NCI-H748 (cell line): ENCODE measurements around the gene SORCS2.

Experiments
- DNase-seq: peaks from one replicate; lab custom pipeline; 2025; ENCODE audit not compliant: unreplicated experiment; lab: John Stamatoyannopoulos, UW

SORCS2 gene

DNA sequence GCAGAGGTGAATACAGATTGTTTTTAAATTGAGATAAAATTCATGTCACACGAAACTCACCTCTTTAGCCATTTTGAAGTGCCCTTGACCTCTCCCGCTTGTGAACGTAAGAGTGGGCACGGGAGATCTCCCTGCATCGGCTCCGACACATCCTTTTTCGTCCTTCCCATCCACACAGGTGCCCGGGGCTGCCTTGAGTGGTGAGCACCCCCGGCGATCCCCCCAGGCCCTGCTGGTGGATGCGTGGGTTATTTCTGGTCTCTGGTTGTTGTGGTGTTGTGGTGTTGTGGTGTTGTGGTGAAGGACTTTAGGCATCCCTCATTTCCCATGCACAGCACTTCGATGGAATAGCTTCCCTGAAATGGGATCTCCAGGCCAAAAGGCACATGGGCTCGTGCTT lies 196.3 kb downstream of the SORCS2 start:
- DNase-seq, result no peak

DNA sequence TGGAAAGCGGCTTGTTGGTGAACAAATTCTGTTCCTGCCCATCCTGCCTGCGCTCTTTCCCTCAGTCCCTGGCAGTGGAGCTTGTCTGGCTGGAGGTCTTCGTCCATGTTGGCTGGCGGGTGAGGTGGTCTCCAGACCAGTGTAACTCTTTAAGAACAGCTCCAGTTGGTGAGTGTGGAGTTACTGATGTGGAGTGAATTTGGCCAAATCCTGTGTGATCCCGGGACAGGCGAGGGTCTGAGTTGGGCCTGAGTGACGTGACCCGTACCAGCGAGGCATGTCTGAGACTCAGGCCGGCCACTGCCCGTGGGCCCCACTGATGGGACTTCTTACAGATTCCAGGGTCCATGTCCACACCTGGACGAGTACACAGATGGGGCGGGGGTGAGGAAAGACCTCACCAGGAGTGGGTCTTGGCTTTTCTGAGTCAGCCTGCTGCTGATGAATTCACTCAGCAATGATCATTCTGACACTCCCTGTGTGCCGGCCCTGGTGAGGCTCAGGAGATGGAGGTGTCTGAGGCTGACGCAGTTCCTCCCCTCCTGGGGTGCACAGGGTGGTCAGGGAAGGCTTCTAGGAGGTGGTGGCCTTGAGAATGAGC lies 196.9 kb downstream of the SORCS2 start:
- DNase-seq, result no peak

DNA sequence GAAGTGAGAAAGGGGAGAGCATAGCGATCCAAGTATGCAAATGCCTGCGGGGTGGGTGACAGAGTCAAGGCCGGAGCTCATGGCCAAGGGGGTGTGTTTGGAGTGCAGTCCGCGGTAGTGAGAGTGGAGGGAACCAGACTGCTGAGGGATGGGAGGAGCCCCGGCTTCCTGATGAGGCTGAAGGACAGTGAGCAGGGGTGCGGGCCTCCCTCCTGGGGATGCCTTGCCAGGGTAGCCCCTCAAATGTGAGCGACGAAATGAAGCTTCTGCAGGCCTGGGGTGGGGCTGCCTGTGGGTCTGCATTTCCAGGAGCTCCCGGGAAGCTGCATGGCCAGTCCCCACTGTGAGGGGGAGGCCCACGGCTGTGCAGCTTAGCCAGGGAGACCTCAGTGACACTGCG lies 197.4 kb downstream of the SORCS2 start:
- no peak for DNase-seq

DNA sequence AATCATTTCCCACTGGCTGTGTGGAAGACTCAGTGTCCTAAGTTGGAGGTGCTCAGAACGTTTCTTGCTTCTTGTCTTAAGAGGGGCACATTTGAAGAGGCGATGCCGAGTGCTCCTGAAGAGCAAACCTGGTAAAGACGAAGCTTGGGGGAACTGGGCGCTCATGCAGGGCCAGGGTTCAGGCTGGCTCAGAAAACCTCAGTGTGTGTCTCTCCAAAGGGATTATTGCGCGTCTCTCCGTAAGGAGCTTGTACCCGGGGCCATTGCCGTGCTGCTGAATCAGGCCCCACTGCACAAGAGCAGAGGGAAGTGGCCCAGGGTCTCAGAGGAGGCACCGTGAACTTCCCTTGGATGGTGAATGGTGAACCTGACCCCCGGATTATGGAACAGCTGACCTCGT lies 198.0 kb downstream of the SORCS2 start:
- DNase-seq, result no peak

DNA sequence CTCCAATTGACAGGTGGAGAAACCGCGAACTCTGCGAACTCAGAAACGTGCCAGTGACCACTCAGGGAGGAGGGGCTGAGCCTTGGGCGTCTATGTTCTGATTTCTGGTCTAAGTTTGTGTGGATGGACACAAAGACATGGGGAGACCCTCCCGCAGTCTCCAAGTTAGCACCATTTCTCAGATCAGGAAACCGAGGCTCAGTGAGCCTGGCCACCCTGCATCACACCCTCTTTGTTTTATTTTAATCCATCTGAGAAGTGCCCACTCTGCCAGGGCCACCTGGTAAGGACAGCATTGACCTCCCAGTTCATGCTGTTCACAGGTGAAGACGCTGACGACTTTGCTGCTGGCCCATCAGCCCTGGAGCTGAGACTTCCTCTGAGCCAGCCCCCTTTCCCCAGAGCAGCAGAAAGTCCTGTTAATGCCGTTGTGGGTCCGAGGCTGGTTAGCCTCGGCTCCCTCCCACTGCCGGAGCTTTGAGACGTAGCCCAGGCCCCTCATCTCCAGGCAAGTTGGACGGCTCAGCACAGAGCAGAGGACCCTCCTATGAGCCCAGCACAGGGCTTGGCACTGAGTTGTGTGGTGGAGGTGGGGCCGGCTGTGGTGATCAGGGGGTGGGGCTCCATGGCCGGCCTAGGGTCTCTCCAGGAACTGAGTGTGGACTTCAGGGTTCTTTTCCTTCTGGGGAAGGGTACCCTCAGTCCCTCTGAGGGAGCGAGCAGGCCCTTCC lies 198.7 kb downstream of the SORCS2 start:
- DNase-seq, result no peak

DNA sequence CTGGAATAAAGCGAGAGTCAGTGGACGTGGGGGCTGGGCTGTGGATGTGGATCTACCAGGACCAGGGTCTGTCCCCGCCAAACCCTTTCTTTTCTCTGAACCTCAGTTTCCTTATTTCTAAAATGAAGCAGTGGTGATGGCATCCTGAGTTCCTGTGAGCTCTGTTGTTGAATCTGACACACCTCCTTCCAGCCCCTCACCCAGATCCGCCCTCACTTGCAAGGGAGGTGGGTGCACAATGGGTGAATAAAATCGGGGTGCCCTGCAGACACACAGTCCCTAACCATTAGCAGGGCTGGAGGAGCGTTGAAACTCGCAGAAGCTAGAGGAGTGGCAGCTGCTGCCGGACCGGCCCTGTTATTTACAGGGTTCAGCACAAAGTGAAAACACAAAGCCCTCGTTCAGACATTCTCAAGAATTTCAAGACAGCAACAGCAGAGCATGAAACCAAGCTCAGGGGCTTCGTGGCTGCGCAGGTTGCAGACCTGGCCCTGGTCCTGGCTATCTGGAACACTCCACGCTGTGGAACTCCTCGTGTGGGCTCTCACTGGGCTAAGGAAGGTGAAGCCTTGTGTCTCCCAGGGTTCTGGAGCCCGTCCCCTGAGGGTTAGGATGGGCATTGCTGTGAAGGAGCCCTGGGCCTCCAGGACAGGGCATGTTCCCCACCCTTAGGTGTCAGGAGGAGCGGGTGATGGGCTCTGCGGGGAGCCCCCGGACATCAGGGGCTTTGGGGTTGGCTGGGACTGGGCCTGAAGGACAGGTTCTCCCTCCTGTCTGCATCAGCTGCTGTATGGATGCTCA lies 199.5 kb downstream of the SORCS2 start:
- DNase-seq, result no peak

DNA sequence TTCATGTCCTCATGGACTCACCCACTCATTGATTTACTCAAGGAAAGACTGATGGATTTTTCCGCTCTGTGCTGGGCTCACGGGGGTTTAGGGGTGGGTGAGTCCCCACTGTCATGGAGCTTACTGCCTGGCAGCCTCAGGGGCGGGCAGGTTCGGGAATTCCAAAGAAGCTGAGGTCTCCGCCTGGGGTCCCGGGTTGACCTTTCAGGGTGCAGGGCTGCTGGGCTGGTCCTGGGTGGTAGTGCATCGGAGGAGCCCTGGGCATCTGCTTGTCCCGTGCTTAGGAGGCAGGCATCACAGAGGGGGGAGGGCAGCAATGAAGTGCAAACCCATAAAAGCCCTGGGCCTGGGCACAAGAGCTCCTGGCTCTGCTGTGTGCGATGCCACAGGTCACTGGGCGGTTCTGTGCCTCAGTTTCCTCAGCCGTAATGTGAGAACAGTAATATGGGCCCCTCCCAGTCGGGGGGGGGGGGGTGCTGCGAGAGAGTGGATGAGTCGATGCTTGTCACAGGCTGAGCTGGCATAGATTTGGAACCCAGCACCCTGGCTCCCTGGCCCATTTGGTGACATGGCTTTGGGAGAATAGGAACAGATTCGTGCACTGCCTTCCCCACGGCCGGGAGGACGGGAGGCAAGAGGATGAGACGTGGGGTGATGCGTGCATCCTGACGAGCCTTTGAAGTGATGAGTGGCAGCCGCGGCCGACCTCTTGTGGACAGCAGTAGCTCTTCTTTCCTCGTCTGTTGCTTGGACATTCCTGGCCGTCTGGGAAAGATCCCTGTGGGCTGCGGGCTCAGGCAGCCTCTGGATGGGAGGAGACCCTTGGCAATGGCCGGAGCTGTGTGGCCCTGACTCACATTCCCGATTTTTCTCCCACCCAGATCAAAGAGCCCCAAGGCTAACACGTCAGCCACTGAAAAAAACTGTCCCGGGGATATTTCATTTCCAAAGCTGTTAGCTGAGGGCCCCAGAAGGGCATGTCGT lies 200.4 kb downstream of the SORCS2 start:
- DNase-seq, result no peak

DNA sequence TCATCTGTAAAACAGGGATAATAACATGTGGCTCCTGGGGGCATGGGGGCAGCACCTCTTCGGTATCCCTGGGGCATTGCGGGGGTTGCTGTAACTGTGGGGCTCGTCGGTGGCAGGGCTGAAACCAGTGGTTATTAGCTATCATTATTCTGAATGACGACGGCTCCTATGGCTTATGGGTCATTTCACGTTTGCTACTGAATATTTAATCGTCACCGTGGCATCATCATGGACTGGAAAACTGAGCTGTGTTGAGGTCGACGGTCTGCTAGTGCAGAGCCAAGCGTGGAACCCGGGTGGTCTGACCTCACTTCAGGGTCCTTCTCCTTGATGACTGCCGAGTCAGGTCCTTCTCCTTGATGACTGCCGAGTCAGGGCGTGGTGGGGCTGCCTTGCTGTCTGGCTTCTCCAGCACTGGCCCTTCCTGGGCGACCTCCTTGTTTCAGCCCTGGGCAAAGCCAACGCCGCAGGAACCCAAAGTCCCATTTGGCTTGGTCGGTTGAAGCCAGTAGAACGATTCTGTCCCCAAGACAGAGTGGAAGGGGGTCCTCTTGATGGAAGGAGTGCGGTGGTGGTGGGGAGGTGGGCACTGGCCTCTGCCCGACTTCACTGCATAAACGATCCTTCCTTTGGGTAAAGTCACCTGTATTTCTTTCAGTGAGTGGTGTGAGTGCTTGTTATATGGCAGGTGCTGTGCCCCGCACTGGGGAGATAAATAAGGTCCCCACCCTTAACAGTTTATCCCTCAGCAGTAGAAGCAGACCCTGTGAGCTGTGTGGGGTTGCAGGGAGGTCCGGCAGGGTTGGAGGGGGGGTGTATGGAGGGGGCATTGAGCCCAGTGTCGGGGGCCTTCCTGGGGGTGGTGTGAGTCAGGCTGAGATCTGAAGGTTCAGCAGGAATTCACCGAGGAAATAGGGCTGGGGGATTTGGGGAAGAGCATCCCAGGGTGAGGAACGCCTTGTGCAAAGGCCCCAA lies 201.6 kb downstream of the SORCS2 start:
- DNase-seq, result no peak

DNA sequence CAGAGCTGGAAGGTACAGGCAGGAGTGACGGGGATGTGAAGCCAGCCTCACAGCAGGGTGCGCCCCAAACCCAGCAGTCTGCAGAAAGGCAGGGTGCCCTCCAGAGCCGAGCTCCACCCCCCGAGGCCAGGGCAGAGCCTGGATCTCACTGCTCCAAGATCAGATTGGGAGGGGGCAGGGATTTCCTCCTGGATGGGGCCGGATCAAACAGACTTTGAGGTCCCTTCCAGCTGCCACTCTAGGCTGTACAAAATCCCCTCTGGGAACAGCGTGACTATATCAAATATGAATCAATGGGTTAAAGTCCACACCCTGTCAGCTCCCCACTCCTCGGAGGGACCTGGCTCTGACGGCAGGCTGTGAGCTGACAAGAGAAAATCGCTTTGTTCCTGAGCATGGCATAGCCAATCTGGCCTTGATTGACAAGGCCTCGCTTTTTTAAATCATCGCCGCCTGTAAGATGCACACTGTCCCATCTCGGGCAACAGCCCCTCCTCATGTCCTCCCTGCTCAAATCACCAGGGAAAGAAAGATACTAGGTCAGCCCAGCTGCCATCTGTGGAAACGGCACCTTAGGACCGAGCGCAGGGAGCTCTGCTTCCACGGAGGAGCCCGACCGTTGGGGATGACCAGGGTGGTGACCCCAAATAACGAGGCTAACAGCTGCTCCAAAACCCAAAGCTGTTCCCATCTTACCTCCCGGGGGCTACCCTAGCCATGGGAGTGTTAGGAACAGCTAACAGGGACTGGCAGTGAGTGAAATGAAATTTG lies 202.5 kb downstream of the SORCS2 start:
- no peak for DNase-seq

DNA sequence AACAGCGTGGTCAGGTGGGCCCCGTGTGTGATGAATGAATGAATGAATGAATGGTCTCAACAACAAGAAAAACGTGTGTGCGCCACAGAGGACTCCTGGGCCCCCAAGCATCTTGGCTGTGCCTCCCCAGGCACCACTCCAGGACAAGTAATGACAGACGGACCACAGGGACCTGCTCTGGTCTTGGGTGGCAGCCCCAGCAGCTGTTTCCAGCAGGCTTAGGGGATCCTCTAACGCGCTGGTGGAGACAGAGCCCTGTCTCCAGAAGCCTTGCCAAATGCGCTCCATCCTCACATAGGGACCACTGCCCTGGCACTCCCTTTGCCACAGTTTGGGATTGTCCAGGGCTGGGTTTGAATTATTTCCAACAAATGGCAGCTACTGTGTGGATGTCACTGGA lies 203.3 kb downstream of the SORCS2 start:
- DNase-seq, result no peak

DNA sequence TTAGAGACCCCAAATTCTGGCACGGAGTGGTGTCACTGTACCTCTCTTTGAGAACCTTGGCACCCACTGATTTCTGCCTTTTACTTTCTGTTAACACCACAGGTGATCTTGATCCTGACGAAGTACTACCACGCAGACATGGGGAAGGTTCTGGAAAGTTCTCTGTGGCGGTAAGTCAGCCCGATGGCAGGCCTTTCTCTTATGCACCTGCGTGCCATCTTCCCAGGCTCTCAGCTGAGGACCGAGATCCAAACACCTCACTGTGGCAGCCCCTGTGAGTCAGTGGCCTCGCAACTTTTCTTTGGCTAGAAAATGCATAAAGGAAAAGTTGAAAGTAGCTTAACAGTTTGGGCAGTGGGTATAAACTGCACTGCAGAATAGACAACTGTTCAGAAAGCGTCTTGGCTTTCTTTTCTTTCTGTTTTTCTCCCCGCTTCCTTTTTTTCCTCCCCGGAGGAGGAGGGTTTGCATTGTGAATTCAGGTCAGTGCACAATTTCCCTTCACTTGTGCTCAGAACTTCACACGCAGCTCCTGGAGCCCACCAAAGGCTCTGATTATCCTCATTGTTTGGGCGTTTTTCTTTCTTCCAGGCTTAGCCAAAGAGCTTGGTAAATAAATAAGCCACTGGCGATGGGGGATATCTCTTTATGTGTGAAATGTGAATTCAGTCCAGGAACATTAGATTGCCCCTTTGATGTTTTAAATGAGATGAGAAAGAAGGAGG lies 204.0 kb downstream of the SORCS2 start:
- DNase-seq, result no peak

DNA sequence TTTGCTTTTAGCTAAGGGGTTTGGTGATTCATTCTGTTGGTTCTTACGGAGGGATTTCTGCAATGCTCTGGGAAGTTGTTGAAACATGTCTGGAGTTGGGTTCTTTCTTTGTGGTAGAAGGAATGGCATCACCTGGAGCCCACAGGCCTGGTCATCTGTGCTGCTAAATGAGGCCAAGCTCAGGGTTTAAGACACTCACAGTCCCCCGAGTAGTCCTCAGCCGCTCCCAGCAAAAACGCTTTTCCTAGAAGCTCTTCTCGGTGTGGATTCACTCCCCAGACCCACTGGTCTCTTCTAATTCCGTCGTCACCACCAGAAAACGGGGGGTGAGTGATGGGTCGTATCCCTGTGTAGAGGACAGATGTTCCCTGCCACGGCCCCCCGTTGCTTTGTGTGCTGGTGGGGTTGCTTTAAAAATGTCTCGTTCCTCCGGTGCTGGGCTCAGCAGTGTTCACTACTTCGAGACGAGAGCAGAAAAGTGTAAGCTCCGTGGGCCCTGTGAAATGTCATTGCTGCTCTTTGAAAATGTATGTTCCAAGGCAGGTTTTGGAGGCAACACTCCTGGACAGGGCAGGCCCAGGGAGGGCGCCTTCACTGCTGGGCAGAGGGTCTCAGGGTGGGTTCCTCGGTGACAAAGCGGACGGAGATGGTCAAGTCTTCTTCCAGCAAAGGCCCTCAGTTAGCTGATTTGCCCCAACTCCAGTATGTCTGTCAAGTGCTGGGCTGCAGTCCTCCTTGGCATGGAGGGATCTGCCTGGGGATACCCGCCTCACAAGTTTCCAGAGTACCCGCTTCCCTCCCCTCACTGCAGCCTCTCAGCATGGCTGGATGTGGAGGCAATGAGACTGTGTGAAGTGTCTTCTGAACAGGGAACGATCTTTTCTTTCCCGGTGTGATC lies 205.1 kb downstream of the SORCS2 start:
- no peak for DNase-seq

DNA sequence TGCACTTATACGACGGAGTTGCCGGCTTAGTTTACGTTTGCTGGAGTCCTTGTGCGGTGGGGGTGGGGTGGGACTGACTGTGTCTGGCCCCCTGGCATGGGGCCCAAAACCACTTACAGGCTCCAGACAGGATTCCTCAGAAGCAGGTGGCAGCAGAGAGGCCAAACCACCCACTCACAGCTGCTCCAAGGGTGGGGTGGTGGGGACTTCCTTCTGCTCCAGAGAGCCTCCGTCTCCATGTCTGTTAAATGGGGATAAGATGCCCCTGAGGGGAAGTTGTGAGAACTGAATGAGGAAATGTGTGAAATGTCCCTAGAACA lies 205.7 kb downstream of the SORCS2 start:
- peak; percentile 87 for DNase-seq

DNA sequence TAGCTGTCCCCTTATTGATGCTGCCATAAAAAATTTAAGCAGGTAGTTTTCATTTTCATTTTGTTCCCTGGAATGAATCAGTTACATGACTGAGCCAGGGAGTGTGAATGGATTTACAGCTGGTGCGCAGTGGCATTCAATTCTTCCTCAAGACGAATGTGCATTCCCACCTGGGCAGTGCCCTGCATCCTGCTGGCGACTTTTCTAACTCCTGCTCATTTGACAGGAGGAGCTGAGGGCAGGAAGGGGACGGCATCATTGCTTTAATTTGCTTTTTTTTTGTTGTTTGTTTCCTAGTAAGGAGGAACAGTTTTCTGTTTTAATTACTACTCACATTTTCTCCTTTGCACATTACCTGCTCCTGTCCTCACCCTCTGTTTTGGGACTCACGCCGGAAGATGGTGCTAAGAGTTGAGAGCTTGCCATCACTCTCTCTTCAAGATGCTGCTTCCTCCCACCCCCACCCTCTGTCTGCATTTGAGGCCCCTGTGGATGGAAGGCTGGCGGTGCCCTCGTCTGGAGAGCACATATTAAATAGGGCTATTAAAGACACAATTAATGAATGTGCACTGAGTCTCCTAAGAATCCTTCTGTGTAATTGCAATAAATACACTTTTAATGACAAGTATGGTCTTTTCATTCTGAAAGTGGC lies 206.6 kb downstream of the SORCS2 start:
- peak; percentile 27 for DNase-seq

DNA sequence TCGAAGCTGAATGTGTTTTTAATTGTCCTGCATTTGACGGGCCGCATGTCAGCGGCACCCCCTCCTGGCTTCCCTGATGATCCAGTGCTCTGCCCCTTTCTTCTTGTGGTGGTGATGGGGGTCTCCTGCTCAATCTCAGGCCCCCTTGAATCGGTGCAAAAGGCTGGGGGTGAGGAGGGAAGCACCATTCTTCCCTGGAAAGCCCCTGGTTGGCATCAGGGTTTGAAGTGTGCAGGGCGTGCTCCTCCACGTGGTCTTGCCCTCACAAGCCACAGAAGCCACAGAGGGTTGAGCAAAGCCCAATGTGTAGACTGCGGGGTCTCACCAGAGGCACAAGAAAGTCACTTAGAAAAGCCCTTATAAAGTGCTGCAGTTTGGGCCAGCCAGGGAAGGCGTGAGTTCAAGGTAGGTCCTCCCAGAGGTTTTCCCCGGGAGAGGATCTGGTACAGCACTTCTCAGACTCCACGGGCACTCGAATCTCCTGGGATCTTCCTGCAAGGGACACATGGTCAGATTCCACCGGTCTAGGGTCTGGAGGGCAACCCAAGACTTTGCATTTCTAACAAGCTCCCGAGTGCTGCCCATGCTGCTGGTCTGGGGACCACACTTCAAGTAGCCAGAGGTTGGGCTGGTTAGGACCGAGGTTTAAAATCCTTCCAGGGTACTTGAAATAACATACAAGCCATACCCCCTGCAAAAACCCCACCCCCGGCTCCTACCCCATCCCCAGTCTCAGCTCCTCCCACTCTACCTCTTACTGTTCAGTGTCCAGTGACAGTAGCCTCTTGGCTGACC lies 207.3 kb downstream of the SORCS2 start:
- DNase-seq, result no peak

DNA sequence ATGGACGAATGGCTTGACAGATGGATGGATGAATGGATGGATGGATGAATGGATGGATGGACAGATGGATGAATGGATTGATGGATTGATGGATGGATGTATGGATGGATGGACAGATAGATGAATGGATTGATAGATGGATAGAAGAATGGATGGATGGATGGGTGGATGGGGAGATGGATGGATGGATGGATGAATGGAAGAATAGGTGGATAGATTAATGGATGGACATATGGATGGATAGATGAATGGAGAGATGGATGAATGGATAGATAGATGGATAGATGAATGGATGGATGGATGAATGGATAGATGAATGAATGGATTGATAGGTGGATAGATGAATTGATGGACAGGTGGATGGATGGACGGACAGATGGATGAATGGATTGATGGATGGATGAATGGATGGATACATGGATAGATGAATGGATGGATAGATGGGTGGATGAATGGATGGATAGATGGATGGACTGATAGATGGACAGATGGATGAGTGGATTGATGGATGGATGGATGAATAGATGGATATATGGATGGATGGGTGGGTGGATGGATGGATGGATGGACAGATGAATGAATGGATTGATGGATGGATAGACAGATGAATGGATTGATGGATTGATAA lies 208.4 kb downstream of the SORCS2 start:
- no peak for DNase-seq
